Ishikawa (cell line): ENCODE measurements around the gene PRTG.

Experiments used
- CEBPB ChIP-seq: IDR thresholded peaks from 2 replicates; pipeline ENCODE4 v1.6.1; 2012
- CREB1 ChIP-seq: IDR thresholded peaks from 2 replicates; pipeline ENCODE4 v1.6.1; 2012; ENCODE audit warnings: low read depth
- EGR1 ChIP-seq: IDR thresholded peaks from 2 replicates; pipeline ENCODE4 v1.6.1; 2012
- EP300 ChIP-seq: IDR thresholded peaks from 2 replicates; pipeline ENCODE4 v1.6.1; 2012; ENCODE audit warnings: borderline replicate concordance
- FOXM1 ChIP-seq: IDR thresholded peaks from 2 replicates; pipeline ENCODE4 v1.6.1; 2012; ENCODE audit warnings: low read depth, borderline replicate concordance
- MAX ChIP-seq: IDR thresholded peaks from 2 replicates; pipeline ENCODE4 v1.6.1; 2012
- NFIC ChIP-seq: IDR thresholded peaks from 2 replicates; pipeline ENCODE4 v1.6.1; 2012
- RAD21 ChIP-seq: IDR thresholded peaks from 2 replicates; pipeline ENCODE4 v1.6.1; 2012; ENCODE audit warnings: low read depth
- TAF1 ChIP-seq: IDR thresholded peaks from 2 replicates; pipeline ENCODE4 v1.6.1; 2012; ENCODE audit warnings: low read depth, mild to moderate bottlenecking
- TCF12 ChIP-seq: IDR thresholded peaks from 2 replicates; pipeline ENCODE4 v1.6.1; 2012; ENCODE audit warnings: low read depth
- TEAD4 ChIP-seq: IDR thresholded peaks from 2 replicates; pipeline ENCODE4 v1.6.1; 2012
- YY1 ChIP-seq: IDR thresholded peaks from 2 replicates; pipeline ENCODE4 v1.6.1; 2012; ENCODE audit warnings: low read depth
- ZBTB7A ChIP-seq: IDR thresholded peaks from 2 replicates; pipeline ENCODE4 v1.6.1; 2012; ENCODE audit warnings: low read depth
- TF ChIP-seq, protein P1 (sequence below): IDR thresholded peaks from 2 replicates; pipeline ENCODE4 v1.6.1; 2012
- TF ChIP-seq, protein P2 (sequence below): IDR thresholded peaks from 2 replicates; pipeline ENCODE4 v1.6.1; 2012; ENCODE audit warnings: low read depth, mild to moderate bottlenecking

The PRTG gene

DNA sequence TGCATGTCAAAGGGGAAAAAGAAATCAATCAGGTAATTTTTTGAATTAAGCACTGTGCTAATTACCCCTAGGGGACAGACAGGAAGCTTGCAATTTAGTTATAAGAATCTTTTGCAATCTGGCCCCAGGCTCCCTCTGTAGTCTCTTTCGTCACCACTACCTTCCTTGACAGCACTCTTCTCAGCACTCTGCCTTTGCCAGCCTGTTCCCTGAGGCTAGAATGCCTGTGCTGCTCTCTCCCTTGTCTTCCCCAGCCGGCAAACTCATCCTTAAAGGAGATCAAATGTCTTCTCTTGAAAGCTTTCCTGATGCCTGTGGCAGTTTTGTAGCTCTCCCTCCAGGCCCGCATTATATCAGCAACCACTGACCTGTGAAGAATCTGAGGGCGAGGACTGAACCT, 32.4 kb upstream of the PRTG start:
- TF ChIP-seq TCF12, result no peak
- no peak for TF ChIP-seq MAX
- no peak for TF ChIP-seq EGR1
- TF ChIP-seq, protein P1, sequence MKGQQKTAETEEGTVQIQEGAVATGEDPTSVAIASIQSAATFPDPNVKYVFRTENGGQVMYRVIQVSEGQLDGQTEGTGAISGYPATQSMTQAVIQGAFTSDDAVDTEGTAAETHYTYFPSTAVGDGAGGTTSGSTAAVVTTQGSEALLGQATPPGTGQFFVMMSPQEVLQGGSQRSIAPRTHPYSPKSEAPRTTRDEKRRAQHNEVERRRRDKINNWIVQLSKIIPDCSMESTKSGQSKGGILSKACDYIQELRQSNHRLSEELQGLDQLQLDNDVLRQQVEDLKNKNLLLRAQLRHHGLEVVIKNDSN, result no peak
- TF ChIP-seq FOXM1, result no peak
- no peak for TF ChIP-seq CREB1
- TF ChIP-seq ZBTB7A, result no peak
- TF ChIP-seq, protein P2, sequence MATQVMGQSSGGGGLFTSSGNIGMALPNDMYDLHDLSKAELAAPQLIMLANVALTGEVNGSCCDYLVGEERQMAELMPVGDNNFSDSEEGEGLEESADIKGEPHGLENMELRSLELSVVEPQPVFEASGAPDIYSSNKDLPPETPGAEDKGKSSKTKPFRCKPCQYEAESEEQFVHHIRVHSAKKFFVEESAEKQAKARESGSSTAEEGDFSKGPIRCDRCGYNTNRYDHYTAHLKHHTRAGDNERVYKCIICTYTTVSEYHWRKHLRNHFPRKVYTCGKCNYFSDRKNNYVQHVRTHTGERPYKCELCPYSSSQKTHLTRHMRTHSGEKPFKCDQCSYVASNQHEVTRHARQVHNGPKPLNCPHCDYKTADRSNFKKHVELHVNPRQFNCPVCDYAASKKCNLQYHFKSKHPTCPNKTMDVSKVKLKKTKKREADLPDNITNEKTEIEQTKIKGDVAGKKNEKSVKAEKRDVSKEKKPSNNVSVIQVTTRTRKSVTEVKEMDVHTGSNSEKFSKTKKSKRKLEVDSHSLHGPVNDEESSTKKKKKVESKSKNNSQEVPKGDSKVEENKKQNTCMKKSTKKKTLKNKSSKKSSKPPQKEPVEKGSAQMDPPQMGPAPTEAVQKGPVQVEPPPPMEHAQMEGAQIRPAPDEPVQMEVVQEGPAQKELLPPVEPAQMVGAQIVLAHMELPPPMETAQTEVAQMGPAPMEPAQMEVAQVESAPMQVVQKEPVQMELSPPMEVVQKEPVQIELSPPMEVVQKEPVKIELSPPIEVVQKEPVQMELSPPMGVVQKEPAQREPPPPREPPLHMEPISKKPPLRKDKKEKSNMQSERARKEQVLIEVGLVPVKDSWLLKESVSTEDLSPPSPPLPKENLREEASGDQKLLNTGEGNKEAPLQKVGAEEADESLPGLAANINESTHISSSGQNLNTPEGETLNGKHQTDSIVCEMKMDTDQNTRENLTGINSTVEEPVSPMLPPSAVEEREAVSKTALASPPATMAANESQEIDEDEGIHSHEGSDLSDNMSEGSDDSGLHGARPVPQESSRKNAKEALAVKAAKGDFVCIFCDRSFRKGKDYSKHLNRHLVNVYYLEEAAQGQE, result no peak
- no peak for TF ChIP-seq TEAD4
- no peak for TF ChIP-seq YY1
- TF ChIP-seq TAF1, result no peak
- TF ChIP-seq CEBPB, result no peak
- TF ChIP-seq RAD21, result no peak
- no peak for TF ChIP-seq NFIC
- TF ChIP-seq EP300, result no peak

DNA sequence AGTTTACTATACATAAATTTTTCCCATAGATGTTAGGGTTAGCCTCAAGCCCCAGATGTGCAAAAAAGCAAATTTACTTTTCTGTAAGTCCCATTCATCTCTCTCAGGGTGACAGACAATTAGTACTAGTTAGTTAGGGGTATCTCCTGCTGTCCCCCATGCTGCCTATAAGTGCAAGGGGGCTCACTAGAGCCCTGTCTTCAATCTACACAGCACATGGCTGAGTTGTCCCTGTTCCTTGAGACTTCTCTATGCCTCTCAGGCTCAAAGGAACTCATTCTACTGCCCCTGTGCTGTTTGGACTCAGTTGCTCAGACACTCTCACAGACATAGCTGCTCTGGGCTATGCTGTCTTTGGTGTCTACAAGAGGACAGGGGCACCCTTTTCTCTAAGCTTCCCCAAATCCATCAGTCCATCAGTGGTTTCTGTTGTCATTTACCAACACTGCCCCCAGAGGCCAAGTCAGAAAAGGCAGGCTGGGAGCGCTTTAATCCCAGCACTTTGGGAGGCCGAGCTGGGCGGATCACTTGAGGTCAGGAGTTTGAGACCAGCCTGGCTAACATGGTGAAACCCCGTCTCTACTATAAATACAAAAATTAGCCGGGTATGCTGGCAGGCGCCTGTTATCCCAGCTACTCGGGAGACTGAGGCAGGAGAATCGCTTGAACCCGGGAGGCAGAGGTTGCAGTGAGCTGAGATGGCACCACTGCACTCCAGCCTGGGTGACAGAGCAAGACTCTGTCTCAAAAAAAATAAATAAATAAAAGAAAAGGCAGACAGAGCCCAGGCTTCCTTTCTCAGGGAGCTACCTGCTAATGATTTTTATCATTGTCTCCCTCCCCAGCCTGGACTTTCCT, 31.4 kb upstream of the PRTG start:
- TF ChIP-seq RAD21 (peak; percentile 53; the same call in 1 of the 2 replicates), TEAD4 (no peak)

- TF ChIP-seq EP300 (no peak), EGR1 (no peak), ZBTB7A (no peak), YY1 (no peak), RAD21 (no peak), CREB1 (no peak), CEBPB (no peak), FOXM1 (no peak), TAF1 (no peak), MAX (no peak), NFIC (no peak), TEAD4 (no peak), TCF12 (no peak)
- TF ChIP-seq, protein P2, result no peak
- TF ChIP-seq, protein P1, result no peak
These were observed 27.9 kb upstream of the PRTG start for GRCh38 chr15:55770806-55771205.

DNA sequence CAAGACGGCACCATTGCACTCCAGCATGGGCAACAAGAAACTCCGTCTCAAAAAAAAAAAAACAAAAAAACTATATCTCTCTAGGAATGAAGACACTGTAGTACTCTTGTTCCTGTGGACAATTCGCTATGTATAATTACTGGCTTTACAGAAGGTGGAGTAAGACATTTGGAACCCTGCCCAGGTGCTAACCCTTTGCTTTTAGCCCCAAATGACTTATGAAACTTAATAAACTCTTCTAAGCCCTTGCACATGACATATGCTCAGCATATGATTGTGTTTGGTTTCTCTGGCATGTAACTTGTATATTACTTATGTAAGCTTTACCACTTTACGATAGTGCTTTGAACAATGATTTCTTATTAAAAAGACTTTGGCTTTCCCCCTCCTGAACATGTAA, 27.3 kb upstream of the PRTG start:
- no peak for TF ChIP-seq CEBPB
- TF ChIP-seq TCF12, result no peak
- no peak for TF ChIP-seq CREB1
- no peak for TF ChIP-seq FOXM1
- no peak for TF ChIP-seq ZBTB7A
- no peak for TF ChIP-seq MAX
- no peak for TF ChIP-seq EGR1

- TF ChIP-seq TEAD4 (no peak), MAX (no peak), NFIC (no peak), ZBTB7A (no peak), EGR1 (no peak), CREB1 (no peak), EP300 (no peak), TCF12 (no peak), RAD21 (no peak), TAF1 (no peak), FOXM1 (no peak)
- TF ChIP-seq, protein P2, result no peak
These were observed 25.8 kb upstream of the PRTG start for GRCh38 chr15:55768670-55769185.
